ENCODE measurements around the gene CSPG4.
"Not testable (repeated sequence)": the region's sequence is repeated elsewhere in the genome, so short reads cannot be mapped to it uniquely, and the experiment has no call there.

Gene CSPG4

DNA sequence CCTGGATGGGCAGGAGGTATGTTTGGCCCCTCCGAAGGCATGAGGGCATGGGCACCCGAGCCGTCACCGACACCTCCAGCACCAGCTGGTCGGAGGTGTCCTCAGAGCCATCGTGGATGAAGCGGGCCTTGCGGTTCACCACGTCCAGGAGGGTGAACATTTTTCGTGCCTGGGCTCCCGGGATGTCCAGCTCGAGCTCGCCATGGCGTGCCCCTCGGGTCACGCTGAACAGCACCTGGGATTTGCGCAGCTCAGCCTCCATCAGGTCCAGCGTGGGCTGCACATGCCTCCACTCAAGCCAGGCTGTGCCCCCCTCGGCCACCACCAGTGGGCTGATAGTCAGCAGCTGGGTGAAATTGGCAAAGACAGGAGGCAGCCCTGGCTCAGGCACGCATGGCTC is 23.2 kb downstream of the CSPG4 start:
- in situ Hi-C loops (cut with HindIII; ENCODE audit: low sequenced_read_pairs) = not testable (repeated sequence)

DNA sequence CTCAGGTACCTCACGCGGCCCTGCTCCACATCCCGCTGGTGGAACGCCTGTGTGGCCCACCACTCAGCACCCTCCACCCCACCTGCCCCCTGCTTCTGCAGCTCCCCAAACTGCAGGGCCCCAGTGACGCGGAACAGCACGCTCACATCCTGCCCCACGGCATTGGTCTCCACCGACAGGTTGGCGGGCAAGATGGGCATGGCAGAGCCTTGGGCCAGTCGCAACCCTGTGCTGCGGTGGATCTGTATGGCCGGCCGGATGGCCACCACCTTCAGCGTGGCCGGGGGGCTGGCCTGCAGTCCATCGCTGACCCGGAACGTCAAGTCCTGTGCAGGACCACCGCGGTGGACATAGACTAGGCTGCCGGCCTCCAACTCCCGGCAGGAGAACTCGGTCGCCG is 23.8 kb downstream of the CSPG4 start:
- in situ Hi-C loops (cut with HindIII; ENCODE audit: low sequenced_read_pairs) = no loop called here

DNA sequence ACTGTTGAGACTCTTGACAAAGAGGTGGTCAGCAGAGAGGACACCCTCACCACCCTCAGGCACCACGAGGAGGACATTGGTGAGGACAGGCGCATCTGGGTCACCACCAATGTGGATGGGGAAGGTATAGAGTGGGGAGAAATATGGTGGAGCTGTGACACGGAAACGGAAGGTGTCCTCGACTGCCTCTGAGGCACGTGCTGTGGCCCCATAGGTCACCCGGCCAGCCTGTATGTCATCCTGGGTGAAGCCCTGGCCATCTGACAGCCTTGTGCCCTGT is 24.4 kb downstream of the CSPG4 start:
- in situ Hi-C loops (cut with HindIII; ENCODE audit: low sequenced_read_pairs) = no loop called here

DNA sequence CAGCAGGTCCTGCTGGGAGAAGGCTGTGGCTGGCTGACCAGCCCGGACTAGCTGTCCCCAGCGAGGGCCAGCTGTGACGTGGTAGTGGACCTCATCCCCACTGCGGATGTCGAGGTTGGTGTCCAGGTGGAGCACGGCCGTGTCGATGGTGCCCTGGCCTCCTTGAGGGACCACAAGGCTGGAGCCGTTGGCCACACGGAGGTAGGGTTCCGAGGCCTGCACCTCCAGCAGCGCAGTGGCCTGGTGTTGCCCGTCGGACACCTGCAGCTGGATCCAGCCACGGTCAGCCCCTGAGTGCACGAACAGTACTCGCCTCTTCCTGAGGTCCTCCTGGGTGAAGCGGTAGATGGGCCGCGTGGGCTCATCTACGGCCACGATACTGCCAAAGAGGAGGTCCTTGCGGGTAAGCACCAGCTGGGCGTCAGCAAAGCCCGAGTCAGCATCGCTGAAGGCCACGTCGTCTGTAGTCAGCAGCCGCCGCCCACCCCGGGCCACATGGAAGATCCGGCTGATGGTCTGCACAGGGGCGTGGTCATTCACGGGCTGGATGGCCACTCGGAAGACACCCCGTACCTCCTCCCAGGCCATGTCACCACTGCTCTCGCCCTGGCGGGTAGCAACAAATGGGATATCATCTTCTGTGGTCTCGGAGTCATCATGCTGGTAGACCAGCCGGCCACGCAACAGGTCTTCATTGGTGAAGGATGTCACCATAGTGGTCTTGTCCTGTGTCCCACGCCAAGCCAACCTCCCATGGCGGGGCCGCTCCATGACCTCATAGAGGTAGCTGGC is 25.0 kb downstream of the CSPG4 start:
- in situ Hi-C loops (cut with HindIII; ENCODE audit: low sequenced_read_pairs) = no loop called here

DNA sequence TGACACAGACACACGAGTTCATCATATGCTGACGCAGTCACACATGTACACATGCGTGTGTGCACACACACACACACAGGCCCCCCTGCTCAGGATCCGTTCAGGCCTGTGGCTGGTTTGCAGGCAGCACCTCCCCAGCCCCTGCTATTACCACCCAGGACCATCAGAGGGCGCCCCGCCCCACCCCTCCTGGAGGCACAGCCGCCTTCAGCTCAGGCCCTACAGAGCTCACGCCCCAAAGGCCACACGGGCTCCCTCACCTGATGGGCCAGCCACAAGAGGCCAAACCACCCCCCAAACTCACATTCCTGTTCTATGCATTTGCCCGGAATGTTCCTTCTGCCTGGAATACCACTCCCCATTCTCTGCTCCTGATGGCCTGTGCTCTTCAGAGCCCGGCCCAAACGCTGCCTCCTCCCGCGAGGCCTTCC is 26.4 kb downstream of the CSPG4 start:
- in situ Hi-C loops (cut with HindIII; ENCODE audit: low sequenced_read_pairs) = not testable (repeated sequence)

DNA sequence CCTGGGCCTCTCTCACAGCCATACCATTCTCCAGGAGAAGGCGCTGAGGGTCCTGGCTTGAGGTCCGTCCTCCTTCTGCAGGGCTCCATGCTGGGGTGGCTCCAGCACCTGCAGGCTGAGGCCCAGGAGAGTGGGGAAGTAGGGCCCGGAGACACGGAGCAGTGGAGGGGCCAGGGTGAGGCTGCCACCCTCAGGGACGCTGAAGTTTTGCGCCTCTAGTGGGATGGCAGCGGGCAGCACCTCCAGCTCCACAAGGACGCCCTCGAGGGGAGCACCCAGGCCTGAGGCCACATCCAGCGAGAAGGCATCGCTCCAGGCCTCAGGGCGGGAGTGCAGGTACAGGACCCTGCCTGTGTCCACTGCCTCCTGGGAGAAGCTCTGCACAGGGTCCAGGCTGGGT is 27.5 kb downstream of the CSPG4 start:
- in situ Hi-C loops (cut with HindIII; ENCODE audit: low sequenced_read_pairs) = no loop called here

DNA sequence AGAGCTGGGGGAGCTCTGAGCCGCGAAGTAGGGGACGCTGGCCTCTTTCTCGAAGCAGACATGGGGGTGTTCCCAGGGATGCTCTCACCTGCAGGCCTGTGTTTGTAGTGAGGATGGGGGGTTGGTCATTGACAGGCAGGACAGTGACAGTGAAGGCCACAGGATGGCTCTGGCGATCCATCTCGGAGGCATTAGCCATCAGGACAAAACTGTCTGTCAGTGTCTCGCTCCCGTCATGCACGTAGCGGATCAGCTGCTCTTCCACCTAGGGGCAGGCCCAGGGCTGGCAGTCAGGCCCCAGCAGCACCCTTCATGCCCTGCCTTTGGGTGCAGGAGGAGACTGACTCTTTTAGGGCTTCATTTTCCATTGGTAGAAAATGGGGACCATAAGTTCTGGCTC is 28.0 kb downstream of the CSPG4 start:
- in situ Hi-C loops (cut with HindIII; ENCODE audit: low sequenced_read_pairs) = no loop called here

DNA sequence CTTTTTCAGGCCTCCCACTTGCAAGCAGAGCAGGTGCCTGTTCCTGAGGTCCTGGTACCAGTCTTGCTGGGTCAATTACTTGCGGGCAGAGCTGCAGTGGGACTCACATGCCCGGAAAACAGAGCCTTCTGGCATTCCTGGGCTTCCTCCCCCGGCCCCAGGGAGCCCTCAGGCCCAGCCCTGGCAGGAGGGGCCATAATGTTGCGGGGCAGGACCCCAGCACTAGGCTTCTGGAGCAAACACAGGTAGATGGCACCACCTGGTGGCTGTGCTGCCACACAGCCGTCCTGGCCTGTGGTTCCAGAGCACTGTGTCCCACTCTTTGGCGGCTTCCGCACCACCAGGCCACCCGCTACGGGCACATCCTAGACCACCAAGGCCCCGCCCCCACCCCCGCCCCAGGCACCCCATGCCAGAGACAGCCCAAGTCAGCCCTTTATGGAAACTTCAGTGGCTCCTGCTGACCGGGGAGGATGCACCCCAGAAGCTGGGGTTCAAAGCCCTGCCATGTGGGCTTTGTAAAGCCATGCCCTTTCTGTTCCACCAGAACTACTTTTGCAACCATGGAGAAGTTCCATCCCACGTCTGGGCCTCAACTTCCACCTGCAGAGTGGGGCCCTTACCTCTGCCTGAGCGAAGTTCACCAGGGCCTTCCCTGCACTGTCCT is 28.9 kb downstream of the CSPG4 start:
- in situ Hi-C loops (cut with HindIII; ENCODE audit: low sequenced_read_pairs) = not testable (repeated sequence)

DNA sequence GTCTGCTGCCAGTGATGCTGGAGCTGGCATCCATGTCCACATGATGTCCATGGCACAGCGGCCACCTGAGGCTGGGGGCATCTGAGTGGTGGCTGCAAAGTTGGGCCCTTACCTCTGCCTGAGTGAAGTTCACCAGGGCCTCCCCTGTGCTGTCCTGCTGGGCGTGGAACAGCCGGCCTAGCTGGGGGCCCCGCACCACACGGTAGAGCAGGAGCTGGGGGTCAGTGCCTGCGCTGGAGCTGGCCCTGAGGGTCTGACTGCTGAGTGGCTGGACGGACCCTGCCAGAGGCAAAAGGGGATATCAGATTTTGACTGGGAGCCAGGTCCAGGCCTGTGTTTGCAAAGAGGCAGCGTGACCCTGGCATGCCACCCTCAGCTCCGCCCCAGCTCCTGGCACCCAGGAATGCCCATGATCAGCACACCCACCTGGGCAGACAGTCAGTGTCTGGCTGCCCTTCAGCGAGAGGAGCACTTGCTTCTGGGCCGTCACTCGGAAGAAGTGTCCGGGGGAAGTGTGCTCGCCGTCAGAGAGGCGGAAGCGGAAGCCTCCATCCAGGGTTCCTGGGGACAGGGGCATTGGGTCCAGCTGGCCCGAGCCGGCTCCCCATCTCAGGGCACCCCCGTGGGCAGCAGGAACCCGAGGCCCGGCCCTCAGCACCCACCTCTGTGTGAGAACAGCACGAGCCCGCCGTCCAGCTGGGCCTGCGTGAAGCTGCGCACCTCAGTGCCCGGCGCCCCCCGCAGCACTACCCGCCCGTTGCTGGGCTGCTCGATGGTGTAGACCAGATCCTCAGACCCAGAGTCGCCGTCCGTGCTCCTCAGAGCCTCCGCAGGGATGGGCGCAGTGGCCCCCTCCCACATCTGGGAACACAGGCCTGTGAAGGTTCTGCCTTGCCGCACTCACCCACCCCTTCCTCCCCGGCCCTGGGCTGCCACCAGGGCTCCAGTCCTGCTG is 30.2 kb downstream of the CSPG4 start:
- in situ Hi-C loops (cut with HindIII; ENCODE audit: low sequenced_read_pairs) = no loop called here

DNA sequence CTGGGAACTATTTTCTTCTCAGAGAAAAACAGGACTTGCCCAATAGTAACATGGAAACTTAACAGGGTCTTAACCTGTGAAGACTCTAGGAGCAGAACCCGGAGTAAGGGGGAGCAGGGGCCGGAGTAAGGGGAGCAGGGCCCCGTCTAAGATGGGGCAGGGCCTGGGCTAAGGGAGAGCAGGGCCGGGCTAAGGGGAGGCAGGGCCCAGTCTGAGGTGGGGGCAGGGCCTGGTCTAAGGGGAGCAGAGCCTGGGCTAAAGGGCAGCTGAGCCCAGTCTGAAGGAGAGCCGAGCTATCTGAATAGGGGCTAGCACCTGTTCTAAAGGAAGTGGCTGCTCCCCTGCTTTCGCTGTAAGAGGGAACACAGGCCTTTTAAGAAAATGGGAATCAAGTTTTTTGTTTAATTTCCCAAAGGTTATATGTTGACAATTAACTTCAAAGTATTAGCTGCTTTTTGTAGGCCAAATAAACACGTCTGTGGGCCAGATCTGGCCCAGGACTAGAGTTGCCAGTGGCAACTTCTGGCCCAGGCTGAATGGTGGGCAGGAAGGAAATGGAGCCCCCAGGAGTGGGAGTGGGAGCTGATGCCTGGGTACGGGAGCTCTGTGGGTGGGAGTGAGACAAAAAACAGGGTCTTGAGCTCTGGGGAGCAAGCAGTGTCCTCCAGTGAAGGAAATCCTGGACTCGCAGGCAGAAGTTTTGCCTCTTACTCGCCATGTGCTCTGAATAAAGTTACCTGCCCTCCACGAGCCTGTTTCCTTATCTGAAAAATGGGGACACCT is 32.5 kb downstream of the CSPG4 start:
- in situ Hi-C loops (cut with HindIII; ENCODE audit: low sequenced_read_pairs) = no loop called here

DNA sequence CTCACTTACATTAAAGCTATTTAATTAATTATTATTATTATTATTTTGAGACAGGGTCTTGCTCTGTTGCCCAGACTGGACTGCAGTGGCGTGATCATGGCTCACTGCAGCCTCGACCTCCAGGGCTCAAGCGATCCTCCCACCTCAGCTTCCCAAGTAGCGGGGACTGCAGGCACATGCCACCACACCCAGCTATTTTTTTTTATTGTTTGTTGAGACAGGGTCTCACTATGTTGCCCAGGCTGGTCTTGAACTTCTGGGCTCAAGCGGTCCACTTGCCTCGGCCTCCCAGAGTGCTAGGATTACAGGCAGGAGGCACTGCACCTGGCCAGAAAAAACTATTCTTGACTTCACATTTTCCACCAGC is 34.3 kb downstream of the CSPG4 start:
- in situ Hi-C loops (cut with HindIII; ENCODE audit: low sequenced_read_pairs) = loop anchor here (5.0 kb wide), 1 partner anchor 81 kb away; no protein-coding TSS in a partner anchor

DNA sequence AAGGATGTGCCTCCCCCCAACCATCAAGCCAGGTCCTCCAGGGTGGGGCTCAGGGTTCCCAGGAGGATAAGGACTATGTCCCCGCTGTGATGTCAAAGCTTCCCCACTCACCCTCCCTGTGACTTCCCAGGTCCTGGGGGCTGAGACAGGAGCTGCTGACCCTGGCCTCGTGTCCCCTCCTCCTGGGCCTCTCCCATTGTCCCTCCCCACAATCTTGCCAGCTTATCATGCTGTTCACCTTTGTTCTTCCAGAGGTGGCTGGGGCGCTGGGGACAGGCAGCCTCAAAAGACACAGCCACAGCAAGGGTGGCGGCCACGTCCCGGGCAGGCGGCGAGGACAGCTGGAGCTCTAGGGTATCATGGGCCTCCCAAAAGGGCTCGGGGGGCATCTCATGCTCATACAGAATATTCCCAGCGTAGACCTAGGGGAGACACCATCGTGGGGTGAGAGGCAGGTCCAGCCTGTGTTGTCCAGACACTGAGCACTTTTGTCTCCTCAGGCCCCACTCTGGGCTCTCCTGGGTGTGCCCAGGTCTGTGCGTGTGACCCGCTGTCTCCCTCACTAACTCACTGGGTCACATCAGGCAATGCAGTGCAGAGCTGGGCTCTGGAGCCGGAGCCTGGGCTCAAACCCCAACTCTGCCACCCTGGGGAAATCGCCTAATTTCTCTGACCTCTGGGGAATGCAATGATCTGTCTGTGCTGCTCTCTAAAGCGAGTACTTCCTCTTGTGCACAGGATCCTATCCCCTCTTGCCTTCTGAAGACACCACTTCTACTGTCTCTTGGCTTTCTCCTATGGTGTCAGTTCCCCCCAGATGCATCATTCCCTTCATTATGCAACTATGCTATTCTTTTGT is 35.0 kb downstream of the CSPG4 start:
- in situ Hi-C loops (cut with HindIII; ENCODE audit: low sequenced_read_pairs) = loop anchor here (5.0 kb wide), 1 partner anchor 80 kb away; no protein-coding TSS in a partner anchor

DNA sequence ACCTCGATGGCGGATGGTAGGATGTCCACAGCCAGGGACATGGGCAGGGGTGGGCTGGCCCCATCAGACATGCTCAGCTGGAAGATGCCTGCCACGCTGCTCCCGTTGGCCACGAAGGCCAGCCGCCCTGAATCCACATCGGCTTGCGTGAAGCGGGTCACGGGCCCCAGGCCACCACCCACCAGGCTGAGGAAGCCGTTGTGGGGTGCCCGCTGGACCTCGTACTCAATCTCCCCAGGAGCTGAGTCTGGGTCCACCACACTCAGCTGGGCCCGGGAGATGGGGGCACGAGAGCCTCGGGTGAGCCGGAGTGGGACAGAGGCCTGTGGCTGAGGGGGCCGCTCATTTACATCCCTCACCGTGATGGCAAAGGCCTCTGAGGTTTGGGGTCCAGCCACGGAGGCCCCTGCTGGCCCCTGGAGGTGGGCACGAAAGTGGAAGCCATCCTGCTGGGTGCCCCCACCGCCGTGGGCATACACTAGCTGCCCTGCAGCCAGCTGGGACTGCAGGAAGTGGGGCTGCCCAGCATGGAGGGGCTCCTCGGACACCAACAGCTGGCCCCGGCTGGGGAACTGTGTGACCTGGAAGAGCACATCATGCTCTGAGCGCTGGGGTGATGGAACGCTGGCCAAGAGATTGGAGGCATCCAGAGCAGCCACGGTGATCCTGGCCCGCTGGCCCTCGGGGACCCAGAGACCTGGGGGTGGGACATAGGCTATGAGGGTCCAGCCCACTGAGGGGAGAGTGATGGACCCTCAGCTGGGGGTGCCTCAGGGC is 35.8 kb downstream of the CSPG4 start:
- in situ Hi-C loops (cut with HindIII; ENCODE audit: low sequenced_read_pairs) = loop anchor here (5.0 kb wide), 1 partner anchor 80 kb away; no protein-coding TSS in a partner anchor

DNA sequence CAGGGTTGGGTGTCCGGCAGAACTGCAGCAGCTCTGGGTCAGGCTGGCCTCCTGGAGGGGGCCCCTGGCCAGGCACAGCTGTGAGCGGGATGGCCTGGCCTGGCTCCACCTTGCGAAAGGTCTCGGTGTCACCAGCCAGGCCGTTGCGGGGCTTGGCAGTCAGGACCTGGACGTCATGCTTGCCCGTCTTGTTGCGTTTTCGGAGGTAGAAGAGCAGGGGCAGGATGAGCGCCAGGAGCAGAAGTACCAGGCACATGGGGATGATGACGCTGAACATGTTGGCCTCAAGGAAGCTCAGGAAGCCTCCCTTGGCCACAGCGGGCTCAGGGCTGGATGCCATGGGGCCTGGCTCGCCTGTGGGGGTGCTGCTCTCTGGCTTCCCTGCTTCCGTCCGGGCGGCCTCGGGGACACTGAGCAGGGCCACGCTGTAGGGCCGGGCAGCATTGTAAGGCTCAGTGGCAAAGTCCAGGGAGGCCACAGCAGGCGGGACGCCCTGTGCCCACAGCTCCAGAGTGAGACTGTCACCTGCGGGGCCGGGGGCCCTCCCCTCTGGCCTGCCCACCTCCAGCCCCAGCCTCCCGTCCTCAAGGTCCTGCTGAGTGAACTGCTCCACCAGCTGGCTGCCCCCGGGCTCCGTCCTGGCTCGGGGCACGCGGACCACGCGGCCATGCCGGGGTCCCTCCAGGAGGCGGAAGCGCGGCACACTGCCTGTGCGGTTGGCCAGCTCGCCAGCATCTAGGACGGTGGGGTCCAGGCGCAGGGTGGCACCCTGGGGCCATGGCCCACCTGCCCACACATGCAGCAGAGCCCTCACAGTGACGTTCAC is 36.9 kb downstream of the CSPG4 start:
- in situ Hi-C loops (cut with HindIII; ENCODE audit: low sequenced_read_pairs) = loop anchor here (5.0 kb wide), 1 partner anchor 78 kb away; no protein-coding TSS in a partner anchor

DNA sequence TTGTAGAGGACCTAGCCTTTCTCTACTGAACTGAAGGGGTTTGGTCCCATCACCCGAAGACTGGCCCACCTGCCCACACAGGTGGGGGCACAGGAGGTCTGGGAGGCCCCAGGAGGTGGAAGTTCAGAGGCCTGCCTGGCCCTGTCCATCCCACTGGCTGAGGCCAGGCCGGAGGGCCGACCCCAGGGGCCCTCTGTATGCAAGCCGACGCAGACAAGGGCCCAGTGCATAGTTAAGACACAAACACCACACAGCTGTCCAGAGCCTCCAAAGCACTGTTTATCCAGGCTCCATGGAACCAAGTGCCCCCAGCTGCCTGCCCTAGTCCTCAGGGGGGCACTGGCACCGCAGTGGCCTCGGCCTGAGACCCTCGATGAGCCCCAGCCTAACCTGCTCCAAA is 38.3 kb downstream of the CSPG4 start:
- in situ Hi-C loops (cut with HindIII; ENCODE audit: low sequenced_read_pairs) = no loop called here

DNA sequence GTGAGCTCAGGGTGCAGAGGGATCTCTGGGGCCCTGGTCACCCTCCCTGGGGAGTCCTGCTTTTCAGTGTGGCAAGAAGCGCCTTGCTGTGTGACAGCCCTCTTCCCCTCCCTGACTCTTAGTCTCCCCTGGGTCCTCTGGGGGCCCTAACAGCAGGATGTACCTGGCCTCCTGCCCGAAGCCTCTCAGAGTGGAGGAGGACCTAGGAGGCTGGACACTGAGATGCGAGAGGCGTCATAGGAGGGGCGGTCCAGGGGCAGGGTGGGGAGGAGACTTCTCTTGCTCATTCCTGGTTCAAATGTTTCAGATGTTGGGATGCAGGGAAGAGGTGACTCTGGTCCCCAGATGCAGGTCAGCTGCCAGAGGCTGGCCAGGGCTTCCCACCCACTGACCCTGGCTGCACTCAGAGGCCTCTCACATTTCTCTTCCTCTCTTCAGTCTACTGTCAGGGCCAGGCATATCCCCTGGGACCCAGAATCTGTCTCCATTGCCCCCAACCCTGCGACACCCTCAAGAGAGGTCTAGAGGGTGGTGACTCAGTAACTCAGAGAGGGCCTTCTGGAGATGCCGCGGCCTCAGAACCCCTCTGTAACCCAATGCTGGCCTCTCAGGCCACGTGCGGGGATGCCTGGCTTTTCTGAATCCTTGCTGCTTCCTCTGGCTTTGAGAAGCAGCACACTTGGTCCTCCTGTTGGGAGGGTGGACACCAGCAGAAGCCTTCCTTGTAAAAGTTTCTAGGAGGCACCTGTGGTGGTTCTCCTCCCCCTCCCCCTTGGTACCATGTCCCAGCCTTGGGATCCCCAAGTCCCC is 39.0 kb downstream of the CSPG4 start:
- in situ Hi-C loops (cut with HindIII; ENCODE audit: low sequenced_read_pairs) = no loop called here

All from endothelial cell of hepatic sinusoid (primary cell).